HTR-8/SVneo (cell line): ENCODE measurements around the gene ALOX15.
"Not testable (repeated sequence)": the region's sequence is repeated elsewhere in the genome, so short reads cannot be mapped to it uniquely, and the experiment has no call there.

Source experiments
- DNase-seq: peaks from one replicate; pipeline ENCODE4 v3.0.0; 2011; ENCODE audit warnings: low spot score, mixed read lengths; ENCODE audit not compliant: insufficient read length
- FAIRE-seq: peaks from 2 replicates; lab custom pipeline; 2011; peaks lifted over from hg19 to GRCh38; lab: Jason Lieb, UNC

ALOX15 gene

DNA sequence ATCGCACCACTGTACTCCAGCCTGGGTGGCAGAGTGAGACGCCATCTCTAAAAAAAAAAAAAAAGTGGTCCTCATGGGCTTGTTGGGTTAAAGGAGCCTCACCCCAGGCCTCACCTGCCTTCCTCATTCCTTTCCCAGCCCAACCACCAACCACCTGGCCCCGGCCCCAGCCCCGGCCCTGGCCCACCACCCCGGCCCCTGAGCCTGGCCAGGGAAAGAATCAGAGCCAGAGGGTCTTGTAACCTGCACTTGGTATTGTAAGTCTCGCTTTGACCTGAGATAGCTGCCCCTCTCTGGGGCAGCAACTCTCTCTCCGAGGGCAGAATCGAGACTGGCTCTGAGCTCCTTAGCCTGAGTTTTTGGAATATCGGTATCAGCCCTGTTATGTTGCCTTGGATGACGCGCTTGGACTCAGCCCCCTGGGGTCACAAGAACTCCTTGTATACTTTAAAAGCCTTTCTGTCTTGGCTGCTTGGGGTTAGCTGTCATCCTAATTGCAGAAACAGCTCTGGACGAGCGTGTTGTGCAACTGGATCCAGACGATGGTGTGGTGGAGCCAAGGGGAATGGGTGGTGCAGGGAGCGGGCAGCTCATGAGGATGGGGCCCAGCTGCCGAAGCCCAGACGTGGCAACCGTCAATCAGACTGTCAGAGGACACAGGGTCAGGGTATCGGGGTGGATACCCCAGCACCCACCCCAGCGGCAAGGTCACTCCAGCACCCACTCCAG lies 42.5 kb downstream of the ALOX15 start:
- FAIRE-seq (no peak), DNase-seq (no peak)

DNA sequence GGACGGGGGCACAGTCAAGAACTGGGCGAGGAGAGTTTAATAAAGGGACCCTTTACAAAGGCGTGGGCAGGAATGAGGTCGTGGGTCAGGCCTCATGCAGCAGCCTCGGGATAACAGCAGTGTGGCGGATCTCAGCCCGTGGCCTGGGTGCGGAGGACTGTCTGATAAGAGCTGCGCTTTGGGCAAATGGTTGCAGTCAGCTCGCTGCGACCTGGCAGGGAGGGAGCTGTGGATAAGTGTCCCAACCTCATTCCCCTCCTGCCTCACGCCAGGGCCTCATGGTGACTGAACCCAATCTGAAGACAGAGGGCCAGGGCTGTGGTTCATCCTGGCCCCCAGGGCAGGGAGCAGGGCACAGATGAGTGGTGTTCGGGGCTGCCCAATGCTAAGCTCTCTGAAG lies 43.5 kb downstream of the ALOX15 start:
- DNase-seq (no peak), FAIRE-seq (no peak)

DNA sequence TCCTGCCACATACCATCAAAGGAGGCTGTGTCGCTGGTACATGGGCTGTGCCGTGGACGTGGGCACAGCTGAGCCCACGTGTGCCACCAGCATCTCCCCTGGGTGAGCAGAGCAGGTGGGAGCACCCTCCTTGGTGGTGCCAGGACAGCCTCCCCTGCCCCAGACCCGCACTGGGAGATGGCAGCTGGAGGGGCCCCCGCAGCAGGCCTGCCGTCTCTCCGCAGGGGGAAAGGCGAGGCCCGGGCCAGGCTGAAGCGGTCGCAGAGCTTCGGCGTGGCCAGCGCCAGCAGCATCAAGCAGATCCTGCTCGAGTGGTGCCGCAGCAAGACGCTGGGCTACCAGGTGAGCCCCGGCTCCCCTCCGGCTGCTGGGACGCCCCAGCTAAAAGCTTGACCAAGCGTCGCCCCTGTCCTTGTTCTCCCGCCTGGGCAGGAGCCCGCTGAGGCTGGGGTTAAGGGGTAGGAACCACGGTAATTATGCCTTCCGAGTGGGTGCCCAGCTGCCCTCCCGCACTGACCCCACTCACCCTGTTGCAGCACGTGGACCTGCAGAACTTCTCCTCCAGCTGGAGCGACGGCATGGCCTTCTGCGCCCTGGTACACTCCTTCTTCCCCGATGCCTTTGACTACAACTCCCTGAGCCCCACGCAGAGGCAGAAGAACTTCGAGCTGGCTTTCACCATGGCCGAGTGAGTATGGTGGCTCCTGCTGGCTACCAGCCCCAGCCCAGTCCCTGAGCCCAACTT lies 44.7 kb downstream of the ALOX15 start:
- DNase-seq (no peak), FAIRE-seq (no peak)

DNA sequence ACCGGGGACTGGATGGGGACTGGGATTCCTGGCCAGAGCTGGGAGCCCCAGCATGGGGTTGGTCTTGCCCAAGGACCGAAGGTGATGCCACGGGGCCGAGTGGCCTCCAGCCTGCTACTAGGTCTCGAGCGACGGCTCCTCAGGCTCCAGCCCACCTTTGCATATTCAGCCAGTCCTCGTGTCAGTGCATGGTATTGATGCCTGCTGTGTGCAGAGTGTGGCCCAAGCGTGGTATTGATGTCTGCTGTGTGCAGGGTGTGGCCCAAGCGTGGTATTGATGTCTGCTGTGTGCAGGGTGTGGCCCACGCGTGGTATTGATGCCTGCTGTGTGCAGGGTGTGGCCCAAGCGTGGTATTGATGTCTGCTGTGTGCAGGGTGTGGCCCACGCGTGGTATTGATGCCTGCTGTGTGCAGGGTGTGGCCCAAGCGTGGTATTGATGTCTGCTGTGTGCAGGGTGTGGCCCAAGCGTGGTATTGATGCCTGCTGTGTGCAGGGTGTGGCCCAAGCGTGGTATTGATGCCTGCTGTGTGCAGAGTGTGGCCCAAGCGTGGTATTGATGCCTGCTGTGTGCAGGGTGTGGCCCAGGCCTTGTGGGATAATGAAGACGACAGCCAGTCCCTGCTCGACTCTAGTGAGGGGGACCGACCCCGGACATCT lies 45.7 kb downstream of the ALOX15 start:
- not testable (repeated sequence) for DNase-seq, FAIRE-seq

DNA sequence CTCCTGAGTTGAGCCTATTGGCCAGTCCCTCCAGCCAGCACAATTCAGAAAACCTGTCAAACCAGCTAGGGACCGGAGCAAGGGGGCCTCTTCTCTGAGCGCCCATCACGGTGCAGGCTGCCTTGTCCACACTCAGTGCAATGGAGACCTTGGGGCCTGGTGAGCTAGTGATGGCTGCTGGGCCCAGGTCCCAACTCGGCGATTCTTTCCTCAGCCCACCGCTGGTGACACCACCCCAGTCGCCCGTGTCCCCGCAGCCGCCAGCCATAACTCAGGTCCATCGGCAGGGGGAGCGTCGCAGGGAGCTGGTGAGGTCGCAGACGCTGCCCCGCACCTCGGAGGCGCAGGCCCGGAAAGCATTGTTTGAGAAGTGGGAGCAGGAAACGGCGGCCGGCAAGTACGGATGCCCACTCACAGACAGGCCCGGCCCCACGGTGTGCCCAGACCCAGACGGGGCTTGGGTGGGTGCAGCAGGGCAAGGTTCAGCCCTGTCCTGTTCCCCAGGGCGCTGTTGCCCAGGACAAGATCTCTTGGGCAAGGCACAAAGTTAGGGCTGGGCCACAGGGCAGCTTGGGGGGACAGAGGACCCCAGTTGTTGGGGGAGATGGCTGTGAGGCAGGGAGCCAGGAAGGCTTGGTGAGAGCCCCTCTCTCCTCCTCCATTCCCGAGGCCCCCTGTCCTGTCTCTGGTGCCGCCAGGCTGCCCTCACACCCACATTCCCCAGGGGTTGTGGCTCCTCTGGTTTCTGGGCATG lies 46.4 kb downstream of the ALOX15 start:
- FAIRE-seq (no peak), DNase-seq (no peak)

DNA sequence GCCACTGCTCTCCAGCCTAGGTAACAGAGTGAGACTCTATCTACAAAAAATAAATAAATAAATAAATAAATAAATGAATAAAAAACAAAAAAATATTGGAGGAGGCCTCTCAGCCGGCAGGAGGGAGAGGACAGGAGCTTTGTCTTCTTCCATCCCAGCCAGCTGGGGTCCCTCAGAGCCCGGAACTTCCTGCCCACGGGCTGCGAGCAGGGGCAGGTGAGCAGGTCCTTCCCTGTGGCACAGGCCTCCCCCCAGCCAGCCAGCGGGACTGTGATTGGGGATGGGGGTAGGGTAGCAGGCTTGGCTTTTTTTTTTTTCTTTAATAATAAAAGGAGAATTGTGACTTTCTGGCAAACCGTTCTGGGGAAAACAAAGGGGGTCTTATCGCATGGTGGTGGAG lies 47.1 kb downstream of the ALOX15 start:
- FAIRE-seq, result no peak
- DNase-seq, result no peak

DNA sequence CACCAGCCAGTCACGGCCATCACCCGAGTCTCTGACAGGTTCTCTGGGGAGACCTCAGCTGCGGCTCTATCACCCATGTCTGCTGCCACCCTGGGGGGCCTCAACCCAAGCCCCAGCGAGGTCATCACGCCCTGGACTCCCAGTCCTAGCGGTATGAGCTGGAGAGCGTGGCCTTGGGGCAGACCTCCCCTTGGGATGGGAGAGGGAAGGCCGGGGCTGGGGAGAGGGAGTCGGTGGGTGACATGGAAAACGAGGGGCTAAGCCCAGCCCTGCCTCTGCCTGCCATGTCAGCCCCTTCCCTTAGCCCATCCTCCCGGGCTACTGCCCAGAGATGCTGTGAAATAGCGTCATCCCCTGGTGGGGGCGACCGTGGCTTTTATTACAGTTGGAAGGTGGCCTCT lies 48.5 kb downstream of the ALOX15 start:
- FAIRE-seq (no peak), DNase-seq (no peak)

DNA sequence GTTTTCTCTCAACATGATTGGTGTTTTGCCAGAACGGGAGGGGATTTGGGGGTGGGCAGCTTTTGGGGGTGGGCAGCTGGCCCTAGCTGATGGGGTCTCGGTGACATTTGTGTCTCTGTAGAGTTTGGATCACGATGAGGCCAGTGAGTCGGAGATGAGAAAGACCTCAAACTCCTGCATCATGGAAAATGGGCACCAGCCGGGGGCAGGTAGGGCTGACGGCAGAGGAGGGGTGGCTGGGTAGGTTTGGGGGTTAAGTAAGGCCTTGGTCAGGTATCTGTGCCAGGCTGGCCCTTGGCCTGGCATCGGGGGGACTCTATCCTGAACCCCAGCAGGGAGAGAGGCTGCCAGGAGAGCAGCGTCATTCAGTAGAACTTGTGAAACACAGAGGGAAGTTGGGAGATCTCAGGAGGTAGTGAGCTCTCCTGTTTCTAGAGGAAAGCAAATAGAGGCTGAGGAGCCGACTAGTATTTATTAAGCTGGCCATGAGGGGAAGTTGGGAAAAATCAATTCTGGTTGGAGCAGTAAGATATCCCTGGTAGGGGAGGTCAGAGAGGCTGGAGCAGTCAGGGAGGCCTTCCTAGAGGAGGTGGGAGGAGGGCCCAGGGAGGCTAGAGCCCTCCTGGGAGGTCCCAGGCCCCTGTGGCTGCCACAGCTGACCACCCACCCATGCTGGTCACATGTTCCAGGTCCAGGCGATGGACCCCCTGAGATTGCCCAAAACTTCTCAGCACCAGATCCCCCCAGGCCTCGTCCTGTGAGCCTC lies 49.1 kb downstream of the ALOX15 start:
- DNase-seq (no peak), FAIRE-seq (no peak)

DNA sequence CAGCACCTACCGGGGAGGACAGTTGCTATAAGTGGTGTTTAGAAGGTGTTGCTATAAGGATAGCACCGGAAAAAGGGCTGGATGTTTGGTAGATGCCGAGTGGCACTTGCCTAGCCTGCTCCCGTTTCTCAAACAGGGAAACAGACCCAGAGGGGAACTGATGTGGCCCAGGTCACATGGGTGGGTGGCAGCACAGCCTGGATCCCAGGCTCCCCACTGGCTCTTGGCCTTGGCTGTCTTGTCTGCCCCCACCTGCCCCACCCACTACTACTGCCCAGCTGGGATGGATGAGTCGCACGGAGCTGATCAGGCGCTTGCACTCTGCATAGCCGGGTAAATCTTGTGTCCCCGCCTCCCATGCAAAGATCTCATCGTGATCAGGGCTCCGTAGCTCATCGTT lies 49.9 kb downstream of the ALOX15 start:
- FAIRE-seq, result peak; percentile 20
- no peak for DNase-seq

DNA sequence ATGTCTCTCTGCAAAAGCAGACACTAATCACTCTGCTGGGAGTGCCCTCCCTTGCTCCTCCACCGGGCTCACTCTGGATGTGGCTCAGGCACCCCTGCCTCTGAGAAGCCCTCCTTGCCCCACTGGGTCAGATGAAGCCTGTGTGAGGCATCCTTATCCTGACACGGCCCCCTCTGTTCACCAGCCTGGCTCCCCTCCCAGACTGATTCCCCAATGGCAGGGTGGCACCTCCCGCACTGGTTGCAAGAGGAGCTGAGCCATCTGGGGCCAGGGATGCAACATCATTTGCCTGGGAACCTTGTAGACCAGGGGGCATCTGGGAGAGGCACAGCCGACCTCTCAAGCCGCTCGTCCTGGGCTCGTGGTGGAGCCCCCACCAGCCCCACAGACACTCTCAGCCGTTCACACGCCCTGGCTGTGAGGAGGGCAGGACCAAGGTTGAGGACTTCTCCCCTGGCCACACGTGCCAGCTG lies 50.5 kb downstream of the ALOX15 start:
- DNase-seq (no peak), FAIRE-seq (no peak)

DNA sequence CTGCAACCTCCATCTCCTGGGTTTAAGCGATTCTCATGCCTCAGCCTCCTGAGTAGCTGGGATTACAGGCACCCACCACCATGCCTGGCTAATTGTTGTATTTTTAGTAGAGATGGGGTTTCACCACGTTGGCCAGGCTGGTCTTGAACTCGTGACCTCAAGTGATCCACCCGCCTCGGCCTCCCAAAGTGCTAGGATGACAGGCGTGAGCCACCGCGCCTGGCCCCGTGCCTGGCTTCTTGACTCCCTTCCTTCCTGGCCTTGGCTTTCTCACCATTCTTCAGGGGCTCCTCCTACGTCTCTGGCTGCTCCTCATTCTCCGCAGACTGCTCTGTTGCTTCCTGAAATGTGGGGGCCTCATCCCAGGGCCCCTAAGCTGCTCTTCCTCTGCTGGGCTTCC lies 51.4 kb downstream of the ALOX15 start:
- FAIRE-seq, result not testable (repeated sequence)

DNA sequence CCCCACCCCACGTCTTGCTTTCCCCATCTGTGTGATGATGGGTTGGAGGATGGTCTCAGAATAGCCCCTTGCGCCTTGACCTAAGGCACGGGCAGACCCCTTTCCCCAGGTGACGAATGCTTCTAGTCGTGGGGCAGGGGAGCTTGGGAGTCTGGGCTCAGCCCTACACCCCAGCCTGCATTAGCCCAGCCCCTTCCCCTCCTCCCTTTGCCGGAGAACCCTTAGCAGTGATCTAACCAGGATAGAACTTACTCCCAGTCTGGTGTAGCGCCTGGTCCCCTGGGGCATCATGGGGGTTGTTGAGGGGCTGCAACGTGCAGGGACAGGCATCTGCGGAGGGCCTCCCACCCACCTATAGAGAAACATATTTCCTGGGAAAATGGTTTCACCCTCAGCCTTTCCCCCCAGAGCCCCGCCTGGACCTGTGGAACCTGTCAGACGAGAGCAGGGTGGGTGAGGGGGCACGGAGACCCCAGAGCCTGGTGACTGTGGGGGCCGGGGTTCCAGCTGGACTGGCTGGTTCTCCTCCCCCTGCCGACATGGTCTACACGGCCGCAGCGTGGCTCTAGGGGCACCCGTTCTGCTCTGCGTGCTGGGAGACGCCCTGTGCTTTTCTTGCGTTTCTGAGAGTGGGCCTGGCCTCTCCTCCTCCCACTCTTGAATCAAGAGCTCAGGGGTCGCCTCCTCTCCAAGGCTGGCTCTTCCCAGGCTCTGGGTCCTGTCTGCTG lies 52.4 kb downstream of the ALOX15 start:
- no peak for DNase-seq
- no peak for FAIRE-seq

More for the DNA sequence above, 51.4 kb downstream of the ALOX15 start:
- not testable (repeated sequence) for DNase-seq

DNA sequence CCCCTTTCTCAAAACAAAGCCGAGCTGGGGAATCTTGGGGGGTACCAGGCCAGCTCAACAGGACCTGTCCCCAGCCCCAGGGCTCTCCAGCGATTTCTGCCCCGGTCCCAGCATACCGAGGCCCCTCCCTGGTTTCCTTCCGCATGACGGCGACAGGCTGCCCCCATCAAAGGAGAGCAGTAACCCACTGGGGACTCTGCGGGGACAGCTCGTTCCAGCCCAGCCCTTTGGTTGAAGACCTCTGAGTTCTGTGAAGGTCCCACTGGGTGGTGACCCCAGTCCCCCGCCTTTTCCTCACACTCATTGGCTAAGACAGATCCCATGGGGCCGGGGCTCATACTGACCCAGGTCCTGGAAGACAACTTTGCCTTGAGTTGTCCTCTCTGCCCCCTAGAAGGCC lies 53.1 kb downstream of the ALOX15 start:
- FAIRE-seq, result no peak
- DNase-seq, result no peak

DNA sequence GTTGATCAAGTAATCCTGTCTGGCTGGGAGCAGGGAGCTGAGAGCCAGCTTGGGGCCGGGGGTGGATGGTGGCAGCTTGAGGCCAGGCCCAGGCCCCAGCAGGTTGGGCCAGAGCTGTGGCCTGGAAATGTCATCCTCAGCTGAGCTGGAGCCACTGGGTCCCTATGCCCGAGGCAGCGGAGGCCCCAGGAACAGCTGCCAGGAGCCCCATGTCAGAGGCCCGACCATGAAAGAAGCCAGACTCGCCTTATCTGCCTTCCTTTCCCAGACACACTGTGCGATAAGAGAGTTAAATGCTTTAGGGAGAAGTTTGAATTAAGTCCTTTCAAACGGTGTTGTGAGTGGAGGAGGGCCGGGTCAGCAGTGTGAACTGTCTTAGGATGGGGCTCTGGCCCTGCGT lies 53.7 kb downstream of the ALOX15 start:
- no peak for FAIRE-seq
- no peak for DNase-seq

DNA sequence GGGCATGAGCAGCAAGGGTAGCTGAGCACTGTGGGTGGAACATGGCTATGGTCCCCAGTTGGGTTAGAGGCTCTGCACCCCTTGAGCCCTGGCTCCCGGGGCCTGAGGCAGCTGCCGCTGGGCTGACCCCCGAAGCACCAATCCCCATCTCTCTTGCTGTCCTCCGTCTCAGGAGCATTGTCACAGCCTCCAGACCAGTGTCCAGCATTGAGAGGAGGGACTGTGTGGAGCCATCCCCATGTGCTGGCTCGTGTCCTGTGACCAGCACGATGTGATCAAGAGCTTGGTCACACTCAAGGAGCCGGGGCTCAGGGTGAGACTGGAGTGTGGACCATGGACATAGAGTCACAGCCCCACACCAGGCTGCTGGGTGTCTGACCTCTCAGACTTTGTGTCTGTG lies 54.3 kb downstream of the ALOX15 start:
- FAIRE-seq, result no peak

DNA sequence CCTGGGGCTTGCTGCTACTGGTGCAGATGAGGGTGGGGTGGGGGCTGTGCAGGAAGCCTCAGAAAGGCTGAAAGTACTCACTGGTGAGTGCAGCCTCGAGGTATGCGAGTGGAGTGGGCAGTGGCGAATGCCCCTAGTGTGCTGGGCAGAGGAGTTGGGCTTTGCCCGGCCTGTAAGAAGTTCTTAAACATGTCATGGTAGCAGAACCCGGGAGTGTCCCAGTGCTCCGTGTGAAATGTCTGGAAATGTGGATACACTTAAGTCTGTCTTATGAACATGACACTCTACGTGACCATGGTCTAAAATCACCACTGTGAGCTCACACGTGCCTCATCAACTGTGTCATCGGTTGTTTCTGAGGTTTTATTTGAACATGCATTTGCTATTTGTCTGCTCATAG lies 55.4 kb downstream of the ALOX15 start:
- no peak for FAIRE-seq
- DNase-seq, result no peak

More for the DNA sequence above, 54.3 kb downstream of the ALOX15 start:
- DNase-seq, result no peak

DNA sequence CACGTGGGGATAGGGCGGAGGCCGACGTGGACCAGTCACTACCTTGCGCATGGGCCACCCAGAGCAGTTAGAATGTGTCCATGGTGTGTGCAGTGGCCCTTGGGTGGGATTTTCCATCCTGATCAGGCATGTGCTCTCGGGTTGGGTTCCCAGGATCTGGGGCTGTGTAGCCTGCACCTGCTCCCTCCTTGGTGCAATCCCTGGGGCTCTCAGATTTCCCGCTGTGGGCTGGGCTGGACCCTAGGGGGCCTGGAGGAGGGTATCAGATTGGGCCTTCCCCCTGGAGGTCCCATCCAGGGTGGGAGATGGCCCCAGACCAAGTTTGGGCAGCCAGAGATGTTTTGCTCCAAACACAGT lies 55.9 kb downstream of the ALOX15 start:
- DNase-seq (no peak), FAIRE-seq (no peak)

DNA sequence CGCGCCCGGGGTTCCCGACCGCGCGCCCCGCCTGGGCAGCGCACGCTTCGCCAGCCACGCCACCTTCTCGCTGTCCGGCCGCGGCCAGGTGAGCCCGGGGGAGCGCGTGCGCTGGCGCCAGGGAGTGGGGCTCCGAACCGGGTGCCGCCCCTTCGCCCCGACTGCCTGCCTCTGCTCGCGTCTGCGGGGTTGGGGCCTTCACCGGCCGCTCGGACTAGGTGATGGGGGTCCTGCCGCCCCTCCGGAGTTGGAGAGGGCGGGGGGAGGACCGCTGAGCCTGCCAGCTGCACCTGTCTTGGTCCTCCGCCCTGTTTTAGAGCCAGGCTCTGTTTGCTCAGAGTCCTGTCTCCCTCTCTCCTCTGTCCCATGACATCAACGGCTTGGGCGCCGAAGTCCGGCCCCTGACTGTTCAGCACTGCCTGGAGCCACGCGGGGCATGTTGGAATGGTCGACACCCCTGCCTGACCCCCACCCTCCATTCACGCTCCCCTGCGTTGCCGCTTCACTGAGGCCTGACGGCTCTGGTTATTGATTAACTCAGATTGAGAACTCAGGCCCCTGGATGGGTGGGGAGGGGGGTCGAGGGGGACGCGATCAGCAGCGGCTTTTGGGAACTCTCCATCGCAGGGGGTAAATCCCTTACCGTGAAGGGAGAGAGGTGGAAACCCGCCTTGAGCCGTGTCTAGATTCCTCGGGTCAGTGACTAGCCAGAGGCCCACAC lies 56.4 kb downstream of the ALOX15 start:
- DNase-seq (no peak), FAIRE-seq (no peak)
